SU-DHL-6 (cell line): Measurements from ENCODE around the gene HK2.

Experiments used
- H2AFZ ChIP-seq: fragments of 200-600 bp; sonication (generic); 2 replicates; pipeline ENCODE4 v1.6.1; 2014; ENCODE audit warnings: low read depth, mild to moderate bottlenecking, moderate library complexity, mixed read lengths, antibody characterized with exemption, low read length; ENCODE audit not compliant: severe bottlenecking
- H3F3A ChIP-seq: fragments of 200-600 bp; shearing (Covaris generic); 2 replicates; pipeline ENCODE4 v1.6.0; 2016; ENCODE audit warnings: antibody characterized with exemption, mild to moderate bottlenecking; ENCODE audit not compliant: insufficient read depth
- H3K27ac ChIP-seq: fragments of 200-600 bp; sonication (generic); 2 replicates; pipeline ENCODE4 v1.5.1; 2016; ENCODE audit warnings: low read depth, mild to moderate bottlenecking, low read length, moderate library complexity, mixed read lengths
- H3K27me3 ChIP-seq: fragments of 200-600 bp; sonication (generic), shearing (Covaris generic); 2 replicates; pipeline ENCODE4 v1.6.0; 2014; ENCODE audit warnings: mild to moderate bottlenecking, low read length
- H3K36me3 ChIP-seq: fragments of 200-600 bp; sonication (generic); 2 replicates; pipeline ENCODE4 v1.6.1; 2014; ENCODE audit warnings: mild to moderate bottlenecking, low read length, mixed read lengths
- H3K4me2 ChIP-seq: fragments of 300-600, 200-600 bp; shearing (Covaris generic), sonication (generic); 2 replicates; pipeline ENCODE4 v1.6.0; 2014; ENCODE audit warnings: low read length, low read depth, mild to moderate bottlenecking; ENCODE audit not compliant: poor library complexity, severe bottlenecking
- H3K4me3 ChIP-seq: fragments of 200-600 bp; sonication (generic); 2 replicates; pipeline ENCODE4 v1.5.1; 2014; ENCODE audit warnings: antibody characterized with exemption, low read length, mild to moderate bottlenecking, mixed read lengths; ENCODE audit not compliant: insufficient read depth, poor library complexity, severe bottlenecking
- H3K79me2 ChIP-seq: fragments of 200-600 bp; sonication (generic); 2 replicates; pipeline ENCODE4 v1.6.1; 2014; ENCODE audit warnings: mild to moderate bottlenecking, low read length, moderate library complexity; ENCODE audit not compliant: insufficient read depth
- H3K9ac ChIP-seq: fragments of 200-600 bp; sonication (generic); 2 replicates; pipeline ENCODE4 v1.7.0; 2014; ENCODE audit warnings: mild to moderate bottlenecking, low read length
- H3K9me2 ChIP-seq: fragments of 200-600 bp; sonication (generic); replicated peaks from 2 replicates; pipeline ENCODE4 v1.6.1; 2014; ENCODE audit warnings: low read length; ENCODE audit not compliant: insufficient read depth
- H3K9me3 ChIP-seq: fragments of 200-600 bp; sonication (generic); 2 replicates; pipeline ENCODE4 v1.6.1; 2014; ENCODE audit warnings: low read length, mixed read lengths; ENCODE audit not compliant: insufficient read depth
- H4K20me1 ChIP-seq: fragments of 200-600 bp; sonication (generic); 2 replicates; pipeline ENCODE4 v1.6.1; 2014; ENCODE audit warnings: low read depth, mild to moderate bottlenecking, antibody characterized with exemption, low read length, moderate library complexity, mixed read lengths
- EZH2phosphoT487 ChIP-seq: fragments of 200-600 bp; sonication (generic), shearing (Covaris generic); conservative IDR thresholded peaks from 2 replicates; pipeline ENCODE4 v1.6.1; 2018; ENCODE audit warnings: mild to moderate bottlenecking, antibody characterized with exemption, low read length, moderate library complexity, mixed read lengths
- TF ChIP-seq, protein P1 (sequence below): fragments of 200-600 bp; sonication (generic); IDR thresholded peaks from one replicate; pipeline ENCODE4 v1.5.1; 2017; ENCODE audit warnings: antibody characterized with exemption, mild to moderate bottlenecking, low read length, moderate library complexity; ENCODE audit not compliant: insufficient read depth, poor library complexity, severe bottlenecking

The HK2 gene

DNA sequence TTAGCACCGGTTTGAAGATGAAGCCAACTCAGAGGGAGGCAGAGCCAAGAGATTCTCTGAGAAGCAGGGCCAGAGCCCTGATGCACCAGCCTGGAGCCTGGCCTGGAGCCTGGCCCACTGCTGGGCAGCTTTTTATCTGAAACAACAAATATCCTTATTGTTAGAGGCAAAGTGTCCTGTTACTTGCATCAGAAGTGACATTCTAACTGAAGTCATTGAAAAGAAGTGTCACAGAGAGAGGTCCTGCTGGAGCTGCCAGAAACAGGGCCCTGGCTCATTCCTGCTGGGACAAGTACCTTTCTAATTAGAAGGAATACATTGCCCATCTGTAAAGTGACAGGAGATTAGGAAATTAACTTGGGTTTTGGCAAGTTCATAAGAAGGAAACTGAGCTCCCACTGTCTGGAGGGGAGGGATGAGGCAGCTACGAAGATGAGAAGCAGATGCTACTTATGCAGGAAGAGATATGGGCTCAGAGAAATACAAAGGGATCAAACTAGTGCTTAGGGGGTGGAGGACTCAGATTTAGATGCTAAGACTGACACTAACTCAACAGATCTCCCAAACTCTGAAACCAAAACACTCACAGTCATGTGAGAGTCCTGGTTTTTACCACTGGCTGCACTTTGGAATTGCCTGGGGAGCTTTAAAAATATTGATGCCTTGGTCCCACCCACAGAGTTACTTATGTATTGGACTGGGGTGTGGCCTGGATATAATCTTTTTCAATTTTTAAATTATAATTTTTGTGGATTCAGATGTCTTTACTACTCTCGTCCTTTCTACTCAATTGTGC lies 11.0 kb upstream of the HK2 start:
- Histone ChIP-seq H2AFZ (no peak overlapping the region), H3K27me3 (no peaks in the 10 kb centered on the region), H4K20me1 (no peaks in the 10 kb centered on the region), H3K4me2 (no peak overlapping the region), H3K9me3 (no peaks in the 10 kb centered on the region), H3K79me2 (no peaks in the 10 kb centered on the region), H3K4me3 (no peak overlapping the region), H3F3A (no peaks in the 10 kb centered on the region), H3K9me2 (no peaks in the 10 kb centered on the region), H3K9ac (no peak overlapping the region), H3K36me3 (no peaks in the 10 kb centered on the region), H3K27ac (no peak overlapping the region)
- no peak for TF ChIP-seq EZH2phosphoT487
- TF ChIP-seq, protein P1, sequence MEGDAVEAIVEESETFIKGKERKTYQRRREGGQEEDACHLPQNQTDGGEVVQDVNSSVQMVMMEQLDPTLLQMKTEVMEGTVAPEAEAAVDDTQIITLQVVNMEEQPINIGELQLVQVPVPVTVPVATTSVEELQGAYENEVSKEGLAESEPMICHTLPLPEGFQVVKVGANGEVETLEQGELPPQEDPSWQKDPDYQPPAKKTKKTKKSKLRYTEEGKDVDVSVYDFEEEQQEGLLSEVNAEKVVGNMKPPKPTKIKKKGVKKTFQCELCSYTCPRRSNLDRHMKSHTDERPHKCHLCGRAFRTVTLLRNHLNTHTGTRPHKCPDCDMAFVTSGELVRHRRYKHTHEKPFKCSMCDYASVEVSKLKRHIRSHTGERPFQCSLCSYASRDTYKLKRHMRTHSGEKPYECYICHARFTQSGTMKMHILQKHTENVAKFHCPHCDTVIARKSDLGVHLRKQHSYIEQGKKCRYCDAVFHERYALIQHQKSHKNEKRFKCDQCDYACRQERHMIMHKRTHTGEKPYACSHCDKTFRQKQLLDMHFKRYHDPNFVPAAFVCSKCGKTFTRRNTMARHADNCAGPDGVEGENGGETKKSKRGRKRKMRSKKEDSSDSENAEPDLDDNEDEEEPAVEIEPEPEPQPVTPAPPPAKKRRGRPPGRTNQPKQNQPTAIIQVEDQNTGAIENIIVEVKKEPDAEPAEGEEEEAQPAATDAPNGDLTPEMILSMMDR, result no peak

DNA sequence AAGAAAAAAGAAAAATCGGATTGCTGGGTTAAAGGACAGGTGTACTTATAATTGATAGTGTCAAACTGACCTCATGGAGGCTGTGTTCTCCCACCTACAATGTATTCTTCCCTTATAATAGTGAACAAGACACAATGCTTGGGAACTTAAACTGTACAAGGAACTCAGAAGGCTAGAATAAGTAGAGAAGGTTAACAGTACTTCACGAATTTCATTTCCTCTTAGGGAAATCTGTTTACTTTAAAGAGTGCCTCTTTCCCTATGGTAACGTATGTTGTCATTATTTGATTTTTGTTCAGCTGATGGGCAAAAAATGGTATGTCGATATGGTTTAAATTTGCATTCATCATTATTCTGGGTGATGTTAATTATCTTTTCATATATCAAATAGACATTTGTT lies 9.2 kb upstream of the HK2 start:
- H3K4me2 ChIP-seq, result no peak overlapping the region
- H3K9ac ChIP-seq, result no peak overlapping the region
- no peak for TF ChIP-seq EZH2phosphoT487
- TF ChIP-seq, protein P1, result no peak
- H3K9me2 ChIP-seq, result no peaks in the 10 kb centered on the region
- H3K4me3 ChIP-seq, result no peak overlapping the region
- H3K9me3 ChIP-seq, result no peaks in the 10 kb centered on the region
- no peaks in the 10 kb centered on the region for H3K36me3 ChIP-seq
- no peaks in the 10 kb centered on the region for H3K79me2 ChIP-seq
- H3K27ac ChIP-seq, result no peak overlapping the region
- H2AFZ ChIP-seq, result no peak overlapping the region
- H3F3A ChIP-seq, result no peaks in the 10 kb centered on the region
- no peaks in the 10 kb centered on the region for H4K20me1 ChIP-seq
- H3K27me3 ChIP-seq, result no peaks in the 10 kb centered on the region

DNA sequence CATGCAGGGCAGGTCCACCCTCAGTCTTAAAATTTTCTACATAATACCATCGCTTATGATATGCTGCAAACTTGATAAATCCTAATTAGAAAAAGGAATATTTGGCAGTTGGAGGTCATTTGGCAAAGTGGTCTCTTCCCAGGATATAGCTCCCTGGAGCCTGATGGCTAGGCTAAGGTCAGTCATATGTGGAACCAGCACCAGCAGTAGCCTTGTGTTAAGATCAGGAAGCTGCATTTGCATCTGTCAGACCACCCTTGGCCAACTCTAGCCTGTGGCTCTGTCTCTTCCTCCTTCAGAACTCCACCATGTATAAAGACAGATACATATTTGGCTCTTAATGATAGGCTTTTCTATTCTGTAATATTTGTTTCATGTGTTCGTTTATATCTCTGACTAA lies 5.4 kb upstream of the HK2 start:
- Histone ChIP-seq H3K79me2 (no peaks in the 10 kb centered on the region), H3K9ac (no peak overlapping the region), H3K27me3 (no peaks in the 10 kb centered on the region), H3K4me2 (no peak overlapping the region), H3K36me3 (no peaks in the 10 kb centered on the region), H3K9me3 (no peaks in the 10 kb centered on the region), H4K20me1 (no peaks in the 10 kb centered on the region), H3K9me2 (no peaks in the 10 kb centered on the region), H3K4me3 (no peak overlapping the region), H3K27ac (no peak overlapping the region), H3F3A (no peaks in the 10 kb centered on the region), H2AFZ (no peak overlapping the region)
- no peak for TF ChIP-seq EZH2phosphoT487
- TF ChIP-seq, protein P1, result no peak
